Endometrium (tissue), 2 donors: ENCODE data around the gene PDE6A.
"Not testable (repeated sequence)": the region's sequence is repeated elsewhere in the genome, so short reads cannot be mapped to it uniquely, and the experiment has no call there.

Experiments used
- FAIRE-seq: peaks from 2 replicates; lab custom pipeline; 2012; peaks lifted over from hg19 to GRCh38; lab: Jason Lieb, UNC
- donor health status: control.
- donor health status: control.

The PDE6A gene

GRCh38 chr5:149894237-149894636, 50.4 kb downstream of the PDE6A start:
- FAIRE-seq: no peak

- FAIRE-seq: no peak
Observed at GRCh38 chr5:149893403-149893931, 51.1 kb downstream of the PDE6A start.

GRCh38 chr5:149892594-149892993, 52.0 kb downstream of the PDE6A start:
- FAIRE-seq: no peak

GRCh38 chr5:149888280-149888679, 56.3 kb downstream of the PDE6A start:
- no peak for FAIRE-seq

GRCh38 chr5:149887622-149888183, 56.9 kb downstream of the PDE6A start:
- FAIRE-seq: no peak

GRCh38 chr5:149886692-149887470, 57.7 kb downstream of the PDE6A start:
- FAIRE-seq: no peak

- FAIRE-seq: no peak
Observed at GRCh38 chr5:149886060-149886459, 58.5 kb downstream of the PDE6A start.

- no peak for FAIRE-seq
Observed at GRCh38 chr5:149885513-149885912, 59.1 kb downstream of the PDE6A start.

GRCh38 chr5:149883550-149883949, 61.0 kb downstream of the PDE6A start:
- no peak for FAIRE-seq

GRCh38 chr5:149882633-149883032, 62.0 kb downstream of the PDE6A start:
- FAIRE-seq: not testable (repeated sequence)

- FAIRE-seq: no peak
Observed at GRCh38 chr5:149881874-149882273, 62.7 kb downstream of the PDE6A start.

- no peak for FAIRE-seq
Observed at GRCh38 chr5:149881069-149881622, 63.4 kb downstream of the PDE6A start.

GRCh38 chr5:149879593-149879992, 65.0 kb downstream of the PDE6A start:
- not testable (repeated sequence) for FAIRE-seq

GRCh38 chr5:149878371-149878770, 66.2 kb downstream of the PDE6A start:
- FAIRE-seq: no peak

GRCh38 chr5:149873896-149874295, 70.7 kb downstream of the PDE6A start:
- FAIRE-seq: no peak

- no peak for FAIRE-seq
Observed at GRCh38 chr5:149872351-149873040, 72.1 kb downstream of the PDE6A start.

GRCh38 chr5:149871471-149871870, 73.1 kb downstream of the PDE6A start:
- no peak for FAIRE-seq

GRCh38 chr5:149870697-149871096, 73.9 kb downstream of the PDE6A start:
- FAIRE-seq: no peak

GRCh38 chr5:149870232-149870631, 74.4 kb downstream of the PDE6A start:
- no peak for FAIRE-seq

GRCh38 chr5:149869411-149869821, 75.2 kb downstream of the PDE6A start:
- no peak for FAIRE-seq

- FAIRE-seq: no peak
Observed at GRCh38 chr5:149865746-149866145, 78.8 kb downstream of the PDE6A start.

- FAIRE-seq: no peak
Observed at GRCh38 chr5:149863830-149864229, 80.8 kb downstream of the PDE6A start.

GRCh38 chr5:149863176-149863575, 81.4 kb downstream of the PDE6A start:
- FAIRE-seq: no peak
